HUES48 (cell line): Measurements from ENCODE around the gene LCMT2.

Source experiments
- H3K27ac ChIP-seq: one replicate; pipeline ENCODE4 v1.7.0; 2013; ENCODE audit warnings: low read depth, low read length, inconsistent platforms
- H3K27me3 ChIP-seq: 2 replicates; pipeline ENCODE4 v1.6.1; 2013; ENCODE audit warnings: mild to moderate bottlenecking, low read length; ENCODE audit not compliant: control insufficient read depth, insufficient read depth
- H3K36me3 ChIP-seq: 2 replicates; pipeline ENCODE4 v1.6.1; 2013; ENCODE audit warnings: low read length; ENCODE audit not compliant: control insufficient read depth, insufficient read depth
- H3K4me1 ChIP-seq: 2 replicates; pipeline ENCODE4 v1.6.1; 2013; ENCODE audit warnings: mild to moderate bottlenecking, low read length; ENCODE audit not compliant: control insufficient read depth, insufficient read depth
- H3K4me3 ChIP-seq: 2 replicates; pipeline ENCODE4 v1.5.1; 2013; ENCODE audit warnings: mild to moderate bottlenecking, low read depth, low read length
- H3K9ac ChIP-seq: 2 replicates; pipeline ENCODE4 v1.6.1; 2013; ENCODE audit warnings: mild to moderate bottlenecking, low read depth, low read length, moderate library complexity
- H3K9me3 ChIP-seq: 2 replicates; pipeline ENCODE4 v1.6.1; 2013; ENCODE audit warnings: low read length; ENCODE audit not compliant: control insufficient read depth, insufficient read depth

The LCMT2 gene

GRCh38 chr15:43347114-43347513 lies 16.7 kb upstream of the LCMT2 start:
- H3K4me1 ChIP-seq, result no peaks in the 10 kb centered on the region
- H3K27me3 ChIP-seq, result no peaks in the 10 kb centered on the region
- H3K9ac ChIP-seq, result no peak overlapping the region
- no peak overlapping the region for H3K4me3 ChIP-seq
- H3K27ac ChIP-seq, result no peak overlapping the region
- peaks cover 69% of the 10 kb centered on the region for H3K36me3 ChIP-seq
- no peaks in the 10 kb centered on the region for H3K9me3 ChIP-seq

DNA sequence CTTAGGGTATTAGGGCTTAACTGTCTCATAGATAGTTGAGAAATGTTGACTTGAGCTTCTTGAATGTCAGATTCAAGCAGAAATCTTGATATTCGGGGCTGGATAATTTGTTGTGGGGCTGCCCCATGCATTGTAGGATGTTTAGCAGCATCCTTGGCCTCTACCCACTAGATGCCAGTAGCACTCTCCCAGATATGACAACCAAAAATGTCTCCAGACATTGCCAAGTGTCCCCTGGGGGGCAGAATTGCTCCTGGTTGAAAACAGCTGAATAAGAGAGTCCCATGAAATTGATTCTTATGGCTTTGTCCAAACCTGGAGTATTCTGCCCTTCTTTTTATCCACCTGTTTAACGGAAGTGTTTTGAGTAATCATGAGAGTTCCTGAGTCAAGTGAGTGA lies 15.9 kb upstream of the LCMT2 start:
- H3K27me3 ChIP-seq, result no peaks in the 10 kb centered on the region
- no peaks in the 10 kb centered on the region for H3K9me3 ChIP-seq
- no peak overlapping the region for H3K9ac ChIP-seq
- no peak overlapping the region for H3K27ac ChIP-seq
- H3K4me1 ChIP-seq, result no peaks in the 10 kb centered on the region
- no peak overlapping the region for H3K4me3 ChIP-seq
- H3K36me3 ChIP-seq, result peaks cover 61% of the 10 kb centered on the region

GRCh38 chr15:43330780-43331087 lies 361 bp upstream of the LCMT2 start:
- peak overlapping the region; percentile 72 for H3K4me3 ChIP-seq
- no peaks in the 10 kb centered on the region for H3K9me3 ChIP-seq
- no peaks in the 10 kb centered on the region for H3K27me3 ChIP-seq
- H3K27ac ChIP-seq, result peak overlapping the region; percentile 96
- H3K9ac ChIP-seq, result peak overlapping the region; percentile 92
- H3K36me3 ChIP-seq, result peaks cover 20% of the 10 kb centered on the region
- peaks cover 8% of the 10 kb centered on the region for H3K4me1 ChIP-seq

DNA sequence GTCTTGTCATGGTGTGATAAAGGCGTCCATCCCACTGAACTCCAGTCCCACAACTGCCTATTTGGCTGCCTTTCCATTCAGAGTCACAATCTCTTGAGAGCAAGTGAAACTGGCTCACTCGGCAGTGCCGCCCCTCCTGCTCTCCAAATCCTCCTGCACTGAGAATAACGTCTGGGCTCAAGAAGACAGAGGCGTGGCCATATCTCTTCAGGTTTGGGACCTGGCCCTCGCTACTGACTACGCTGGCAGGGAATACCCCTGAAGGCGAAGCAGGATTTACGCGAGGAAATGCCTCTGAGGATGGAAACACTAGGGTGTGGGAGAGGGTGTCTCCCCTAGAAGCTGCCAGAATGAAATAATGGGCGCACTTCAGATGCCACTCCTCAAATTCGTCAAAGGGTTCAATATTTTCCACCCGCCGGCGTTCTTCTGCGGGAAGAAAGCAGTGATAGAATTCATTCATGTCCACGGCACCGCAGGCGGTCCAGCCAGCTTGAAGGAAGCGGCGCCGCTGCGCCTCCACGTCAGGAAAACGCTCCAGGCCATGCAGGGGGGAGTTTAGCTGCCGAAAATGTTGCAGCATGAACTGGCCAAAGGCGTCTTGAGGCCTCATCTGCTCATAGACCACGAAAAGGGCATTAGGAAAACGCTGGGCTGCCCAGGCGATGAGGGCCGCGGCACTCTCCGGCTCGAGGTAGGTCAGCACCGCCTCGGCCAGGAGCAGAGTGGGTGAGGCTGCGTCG lies 985 bp downstream of the LCMT2 start:
- H3K4me3 ChIP-seq, result peak overlapping the region; percentile 72
- H3K27ac ChIP-seq, result peak overlapping the region; percentile 96
- H3K36me3 ChIP-seq, result peaks cover 15% of the 10 kb centered on the region
- no peaks in the 10 kb centered on the region for H3K27me3 ChIP-seq
- H3K4me1 ChIP-seq, result peaks cover 8% of the 10 kb centered on the region
- peak overlapping the region; percentile 92 for H3K9ac ChIP-seq
- H3K9me3 ChIP-seq, result no peaks in the 10 kb centered on the region

DNA sequence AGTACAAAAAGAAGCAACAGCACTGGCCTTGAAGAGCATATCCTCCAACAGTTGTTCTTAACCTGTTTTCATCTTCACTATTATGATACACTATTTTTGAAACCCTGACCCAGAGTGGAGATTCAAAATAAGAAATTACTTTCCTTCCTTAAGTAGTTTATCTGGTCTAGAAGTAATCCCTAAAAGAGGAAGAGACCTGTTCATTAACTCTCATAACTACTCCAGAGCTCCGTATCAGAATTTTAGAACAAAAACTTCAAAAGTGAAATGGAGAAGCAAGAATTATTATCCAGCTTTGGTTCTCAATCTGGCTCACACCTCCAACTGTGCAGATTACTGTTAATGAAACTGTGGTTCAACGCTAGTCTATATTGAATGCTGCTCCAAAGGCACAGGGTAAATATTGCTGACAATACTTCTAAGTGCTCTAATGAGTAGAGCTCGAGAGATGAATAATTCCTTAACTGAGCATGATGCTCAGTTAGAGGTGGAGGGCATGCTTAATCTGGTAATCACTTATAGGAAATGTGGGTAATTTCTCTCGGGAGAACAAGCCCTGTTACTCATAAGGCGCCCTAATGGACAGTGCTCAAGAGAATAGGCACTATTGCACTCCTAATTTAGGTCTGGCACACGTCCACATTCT lies 5.2 kb downstream of the LCMT2 start:
- Histone ChIP-seq H3K36me3 (peaks cover 8% of the 10 kb centered on the region), H3K9me3 (no peaks in the 10 kb centered on the region), H3K4me1 (peaks cover 8% of the 10 kb centered on the region), H3K9ac (no peak overlapping the region), H3K4me3 (no peak overlapping the region), H3K27me3 (no peaks in the 10 kb centered on the region), H3K27ac (no peak overlapping the region)

DNA sequence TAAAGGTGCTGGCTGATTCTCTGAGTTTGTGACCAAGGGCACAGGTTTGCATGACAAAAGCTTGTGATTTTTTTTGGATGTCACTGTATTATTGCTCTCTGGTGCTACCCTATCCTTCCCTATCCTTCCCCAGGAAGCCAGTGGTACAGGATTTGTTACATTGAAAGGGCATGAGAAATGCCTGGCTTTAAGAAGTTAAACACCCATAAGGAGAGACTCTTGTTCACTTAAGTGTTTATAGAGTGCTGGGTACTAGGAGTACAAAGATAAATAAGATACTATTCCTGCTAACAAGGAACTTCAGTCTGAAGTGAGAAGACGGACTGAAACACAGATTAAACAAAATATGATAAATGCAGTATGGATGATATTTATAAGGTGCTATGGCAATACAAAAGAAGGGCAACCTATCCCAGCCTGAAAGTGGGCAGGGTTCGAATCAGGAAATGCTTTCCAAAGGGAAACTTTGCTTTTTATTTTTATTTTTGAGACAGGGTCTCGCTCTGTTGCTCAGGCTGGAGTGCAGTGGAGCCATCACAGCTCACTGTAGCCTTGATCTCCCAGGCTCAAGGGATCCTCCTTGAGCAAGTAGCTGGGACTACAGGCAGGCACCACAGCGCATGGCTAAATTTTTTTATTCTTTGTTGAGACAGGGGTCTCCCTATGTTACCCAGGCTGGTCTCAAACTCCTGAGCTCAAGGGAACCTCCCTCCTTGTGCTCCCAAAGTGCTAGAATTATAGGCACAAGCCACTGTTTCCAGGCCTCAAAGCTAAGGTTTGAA lies 11.2 kb downstream of the LCMT2 start:
- Histone ChIP-seq H3K4me3 (no peak overlapping the region), H3K36me3 (no peaks in the 10 kb centered on the region), H3K9ac (no peak overlapping the region), H3K9me3 (no peaks in the 10 kb centered on the region), H3K27ac (no peak overlapping the region), H3K27me3 (no peaks in the 10 kb centered on the region), H3K4me1 (no peaks in the 10 kb centered on the region)

- Histone ChIP-seq H3K36me3 (no peaks in the 10 kb centered on the region), H3K4me1 (no peaks in the 10 kb centered on the region), H3K27me3 (no peaks in the 10 kb centered on the region), H3K4me3 (no peak overlapping the region), H3K9ac (no peak overlapping the region), H3K27ac (no peak overlapping the region), H3K9me3 (no peaks in the 10 kb centered on the region)
Observed at GRCh38 chr15:43317566-43318184, 12.7 kb downstream of the LCMT2 start.

DNA sequence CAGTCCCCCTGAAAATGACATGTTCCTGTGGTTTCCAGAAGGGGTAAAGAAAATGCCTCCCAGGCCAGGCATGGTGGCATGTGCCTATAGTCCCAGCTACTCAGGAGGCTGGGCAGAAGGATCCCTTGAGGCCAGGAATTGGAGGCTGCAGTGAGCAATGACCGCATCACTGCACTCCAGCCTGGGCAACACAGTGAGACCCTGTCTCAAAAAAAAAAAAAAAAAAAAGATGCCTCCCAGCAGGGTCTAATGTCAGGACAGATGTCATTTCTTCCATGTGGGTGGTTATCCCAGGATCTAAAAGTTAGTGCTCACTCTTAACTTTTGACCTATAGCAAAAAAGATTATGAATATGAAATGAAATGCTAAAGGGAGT lies 13.4 kb downstream of the LCMT2 start:
- Histone ChIP-seq H3K27me3 (no peaks in the 10 kb centered on the region), H3K4me1 (no peaks in the 10 kb centered on the region), H3K27ac (no peak overlapping the region)

DNA sequence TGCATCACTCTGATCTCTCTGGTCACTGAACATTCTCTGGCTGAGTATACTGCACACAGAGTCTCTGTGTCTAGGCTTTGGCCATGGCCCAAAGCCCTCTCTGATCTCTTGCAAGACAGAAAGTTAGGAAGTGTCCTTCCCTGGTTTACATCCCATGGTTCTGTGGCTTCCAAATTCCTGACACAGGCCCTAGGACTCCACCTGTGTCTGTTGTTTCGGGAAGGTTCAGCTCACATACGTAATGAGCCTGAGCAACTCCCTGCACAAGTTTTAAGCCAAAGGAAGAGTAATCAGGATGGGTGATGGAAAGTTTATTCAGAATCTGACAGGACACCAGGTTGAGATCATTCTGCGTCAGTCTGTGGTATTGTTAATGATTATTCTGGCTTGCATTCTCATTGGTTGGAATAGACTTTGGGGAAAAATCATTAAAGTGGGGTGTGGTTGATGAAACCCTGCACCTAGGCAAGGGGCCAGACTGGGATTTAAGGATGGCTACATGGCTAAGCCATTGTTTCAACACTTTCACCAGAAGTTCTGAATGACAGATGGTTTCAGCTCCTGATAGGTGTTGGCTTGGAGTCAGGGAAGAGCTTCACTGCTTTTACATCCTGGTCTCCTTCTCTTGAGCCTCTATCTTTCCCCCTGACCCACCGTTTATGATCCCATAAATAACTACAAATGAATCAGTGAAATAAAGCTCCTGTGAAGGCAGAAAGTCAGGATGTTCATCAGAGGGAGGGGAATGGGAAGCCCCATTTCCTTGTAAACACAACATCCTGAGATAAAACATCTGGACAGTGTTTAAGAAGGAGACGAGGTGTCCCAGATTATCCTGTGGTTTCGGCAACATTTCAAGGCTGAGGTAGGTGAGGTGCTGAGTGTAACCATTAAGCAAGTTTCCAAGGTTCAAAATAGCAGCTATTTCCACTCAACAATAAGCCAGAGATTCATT lies 14.1 kb downstream of the LCMT2 start:
- H3K4me1 ChIP-seq, result no peaks in the 10 kb centered on the region

More for the DNA sequence above, 13.4 kb downstream of the LCMT2 start:
- Histone ChIP-seq H3K36me3 (no peaks in the 10 kb centered on the region), H3K9ac (no peak overlapping the region), H3K4me3 (no peak overlapping the region), H3K9me3 (no peaks in the 10 kb centered on the region)

DNA sequence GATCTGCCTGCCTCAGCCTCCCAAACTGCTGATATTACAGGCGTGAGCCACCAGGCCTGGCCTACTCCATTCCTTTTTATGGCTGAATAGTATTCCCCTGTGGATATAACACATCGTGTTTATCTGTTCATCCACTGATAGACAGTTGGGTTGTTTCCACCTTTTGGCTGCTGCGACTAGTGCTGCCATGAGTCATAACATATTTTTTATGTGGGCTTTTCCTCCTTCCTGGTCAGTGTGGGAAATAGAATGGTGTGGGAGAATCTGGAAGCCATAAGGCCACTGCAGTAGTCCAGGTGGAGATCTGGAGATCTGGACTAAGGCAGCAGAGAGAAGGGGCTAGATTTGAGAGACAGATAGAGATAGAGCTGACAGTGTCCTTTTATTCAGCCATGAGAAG lies 16.2 kb downstream of the LCMT2 start:
- Histone ChIP-seq H3K27ac (no peak overlapping the region), H3K9ac (no peak overlapping the region), H3K27me3 (no peaks in the 10 kb centered on the region), H3K4me3 (no peak overlapping the region), H3K9me3 (no peaks in the 10 kb centered on the region), H3K4me1 (no peaks in the 10 kb centered on the region), H3K36me3 (no peaks in the 10 kb centered on the region)

More for the DNA sequence above, 14.1 kb downstream of the LCMT2 start:
- Histone ChIP-seq H3K4me3 (no peak overlapping the region), H3K9ac (no peak overlapping the region), H3K9me3 (no peaks in the 10 kb centered on the region), H3K27ac (no peak overlapping the region), H3K36me3 (no peaks in the 10 kb centered on the region), H3K27me3 (no peaks in the 10 kb centered on the region)
